Fibroblast of mammary gland (primary cell): Measurements from ENCODE around the gene PROSER3.

Experiments
- DNase-seq: peaks from one replicate; pipeline ENCODE4 v3.0.0-alpha.2; 2010; ENCODE audit warnings: low read depth
- H3K4me3 ChIP-seq: 2 replicates; pipeline ENCODE4 v1.5.1; 2011; ENCODE audit warnings: low read depth, mild to moderate bottlenecking, low read length, moderate library complexity; ENCODE audit not compliant: control insufficient read depth
- CTCF ChIP-seq: conservative IDR thresholded peaks from 2 replicates; pipeline ENCODE4 v1.5.1; 2011; ENCODE audit warnings: low read depth, low read length, inconsistent platforms; ENCODE audit not compliant: control insufficient read depth, insufficient read depth

Gene PROSER3

DNA sequence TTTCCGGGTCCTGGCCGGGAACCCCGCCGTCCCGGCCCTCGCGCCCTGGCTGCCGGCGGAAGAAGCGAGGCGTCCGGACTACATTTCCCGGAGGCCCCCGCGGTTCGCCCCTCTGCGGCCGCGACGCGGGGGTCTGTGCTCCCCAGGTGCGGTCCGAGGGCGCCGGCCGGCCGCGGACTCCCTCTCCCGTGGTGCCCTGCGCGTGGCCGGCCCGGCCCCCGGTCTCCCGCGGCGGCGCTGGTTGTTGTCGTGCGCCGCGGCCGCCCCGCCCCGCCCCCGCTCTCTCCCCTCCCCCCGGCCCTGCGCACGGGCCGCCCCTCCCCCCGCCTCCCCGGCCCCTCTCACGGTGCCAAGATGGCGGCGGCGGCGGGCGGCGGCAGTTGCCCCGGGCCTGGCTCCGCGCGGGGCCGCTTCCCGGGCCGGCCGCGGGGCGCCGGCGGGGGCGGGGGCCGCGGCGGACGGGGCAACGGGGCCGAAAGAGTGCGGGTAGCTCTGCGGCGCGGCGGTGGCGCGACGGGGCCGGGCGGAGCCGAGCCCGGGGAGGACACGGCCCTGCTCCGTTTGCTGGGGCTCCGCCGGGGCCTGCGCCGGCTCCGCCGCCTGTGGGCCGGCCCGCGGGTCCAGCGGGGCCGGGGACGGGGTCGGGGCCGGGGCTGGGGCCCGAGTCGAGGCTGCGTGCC is 40.2 kb upstream of the PROSER3 start, which contains the start of gene KMT2B:
Gene KMT2B (plus strand): TSS at position 339 of the 680 bp plus-strand sequence. CDS start 16 bp downstream, at position 355.
- TF ChIP-seq CTCF = no peak
- DNase-seq = no peak
- H3K4me3 ChIP-seq = peak within 1 kb of the TSS; percentile 82

GRCh38 chr19:35718345-35719041 is 39.5 kb upstream of the PROSER3 start:
- no peak for DNase-seq
- TF ChIP-seq CTCF = no peak
- peak overlapping the region; percentile 82 for H3K4me3 ChIP-seq

DNA sequence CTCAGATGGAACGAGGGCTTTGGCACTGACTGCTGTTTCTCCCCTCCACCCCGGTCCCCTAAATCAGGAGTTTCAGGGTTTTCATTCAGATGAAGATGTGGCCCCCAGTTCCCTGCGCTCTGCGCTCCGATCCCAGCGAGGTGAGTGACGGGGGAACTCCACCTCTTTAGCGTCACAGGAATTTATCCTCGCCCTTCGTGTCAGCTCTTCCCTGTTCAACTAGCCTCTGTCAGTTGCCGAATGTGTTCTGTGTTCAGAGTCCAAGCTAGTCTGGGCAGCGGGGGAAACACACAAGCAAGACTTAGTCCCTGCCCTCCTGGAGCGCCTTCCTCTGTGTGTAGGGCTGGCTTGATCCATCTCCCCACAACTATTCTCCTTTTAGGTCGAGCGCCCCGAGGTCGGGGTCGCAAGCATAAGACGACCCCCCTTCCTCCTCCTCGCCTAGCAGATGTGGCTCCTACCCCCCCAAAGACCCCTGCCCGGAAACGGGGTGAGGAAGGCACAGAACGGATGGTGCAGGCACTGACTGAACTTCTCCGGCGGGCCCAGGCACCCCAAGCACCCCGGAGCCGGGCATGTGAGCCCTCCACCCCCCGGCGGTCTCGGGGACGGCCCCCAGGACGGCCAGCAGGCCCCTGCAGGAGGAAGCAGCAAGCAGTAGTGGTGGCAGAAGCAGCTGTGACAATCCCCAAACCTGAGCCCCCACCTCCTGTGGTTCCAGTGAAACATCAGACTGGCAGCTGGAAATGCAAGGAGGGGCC is 38.4 kb upstream of the PROSER3 start:
- H3K4me3 ChIP-seq = peak overlapping the region; percentile 82
- no peak for TF ChIP-seq CTCF
- no peak for DNase-seq

DNA sequence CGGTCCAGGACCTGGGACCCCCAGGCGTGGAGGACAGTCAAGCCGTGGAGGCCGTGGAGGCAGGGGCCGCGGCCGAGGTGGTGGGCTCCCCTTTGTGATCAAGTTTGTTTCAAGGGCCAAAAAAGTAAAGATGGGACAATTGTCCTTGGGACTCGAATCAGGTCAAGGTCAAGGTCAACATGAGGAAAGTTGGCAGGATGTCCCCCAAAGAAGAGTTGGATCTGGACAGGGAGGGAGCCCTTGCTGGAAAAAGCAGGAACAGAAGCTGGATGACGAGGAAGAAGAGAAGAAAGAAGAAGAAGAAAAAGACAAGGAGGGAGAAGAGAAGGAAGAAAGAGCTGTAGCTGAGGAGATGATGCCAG is 37.8 kb upstream of the PROSER3 start:
- DNase-seq = no peak
- TF ChIP-seq CTCF = no peak
- H3K4me3 ChIP-seq = no peak overlapping the region

- H3K4me3 ChIP-seq = no peak overlapping the region
- no peak for TF ChIP-seq CTCF
- DNase-seq = no peak
Measured at GRCh38 chr19:35720648-35721047, 37.3 kb upstream of the PROSER3 start.

DNA sequence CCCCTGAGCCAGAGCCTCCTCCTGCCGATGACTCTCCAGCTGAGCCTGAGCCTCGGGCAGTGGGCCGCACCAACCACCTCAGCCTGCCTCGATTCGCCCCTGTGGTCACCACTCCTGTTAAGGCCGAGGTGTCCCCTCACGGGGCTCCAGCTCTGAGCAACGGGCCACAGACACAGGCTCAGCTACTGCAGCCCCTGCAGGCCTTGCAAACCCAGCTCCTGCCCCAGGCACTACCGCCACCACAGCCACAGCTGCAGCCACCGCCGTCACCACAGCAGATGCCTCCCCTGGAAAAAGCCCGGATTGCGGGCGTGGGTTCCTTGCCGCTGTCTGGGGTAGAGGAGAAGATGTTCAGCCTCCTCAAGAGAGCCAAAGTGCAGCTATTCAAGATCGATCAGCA is 36.6 kb upstream of the PROSER3 start:
- TF ChIP-seq CTCF = no peak
- DNase-seq = no peak
- no peak overlapping the region for H3K4me3 ChIP-seq
